Mesothelial cell of epicardium (in vitro differentiated cells): Measurements from ENCODE around the gene HOXA4. TPM values are rescaled to one million over a fixed set of nuclear protein-coding genes. Genes with fewer than 3 reads are reported as not detected.

Experiments
- DNase-seq, 2 experiments: peaks; one replicate each; pipeline ENCODE4 v3.0.0; 2021; ENCODE audit warnings: low spot score in 2 of 2; ENCODE audit not compliant: unreplicated experiment in 2 of 2
- H3K27ac Mint-ChIP-seq: 2 replicates; pipeline ENCODE4 v1.8.0; 2021; ENCODE audit warnings: mixed read lengths
- H3K27me3 Mint-ChIP-seq: 2 replicates; pipeline ENCODE4 v1.8.0; 2021; ENCODE audit warnings: low read depth, mixed read lengths
- H3K36me3 Mint-ChIP-seq: 2 replicates; pipeline ENCODE4 v1.8.0; 2021; ENCODE audit warnings: mixed read lengths
- H3K4me1 Mint-ChIP-seq: 2 replicates; pipeline ENCODE4 v1.8.0; 2021; ENCODE audit warnings: mixed read lengths
- H3K4me3 Mint-ChIP-seq: 2 replicates; pipeline ENCODE4 v1.8.0; 2021; ENCODE audit warnings: mild to moderate bottlenecking, moderate library complexity, mixed read lengths
- H3K9me3 Mint-ChIP-seq: 2 replicates; pipeline ENCODE4 v1.8.0; 2021; ENCODE audit warnings: mixed read lengths
- total RNA-seq: library from RNA; stranded (reverse); gene quantifications from 3 replicates; pipeline ENCODE4 v1.2.1, GENCODE V29; 2021
- TF ChIP-seq, protein P1 (sequence below): fragments of 200-600 bp; sonication (generic); IDR thresholded peaks from one replicate; pipeline ENCODE4 v1.5.0; 2021; ENCODE audit warnings: antibody characterized with exemption; ENCODE audit not compliant: unreplicated experiment

Gene HOXA4
- total RNA-seq, 1 donor from 2014 or later = 55.9 TPM

DNA sequence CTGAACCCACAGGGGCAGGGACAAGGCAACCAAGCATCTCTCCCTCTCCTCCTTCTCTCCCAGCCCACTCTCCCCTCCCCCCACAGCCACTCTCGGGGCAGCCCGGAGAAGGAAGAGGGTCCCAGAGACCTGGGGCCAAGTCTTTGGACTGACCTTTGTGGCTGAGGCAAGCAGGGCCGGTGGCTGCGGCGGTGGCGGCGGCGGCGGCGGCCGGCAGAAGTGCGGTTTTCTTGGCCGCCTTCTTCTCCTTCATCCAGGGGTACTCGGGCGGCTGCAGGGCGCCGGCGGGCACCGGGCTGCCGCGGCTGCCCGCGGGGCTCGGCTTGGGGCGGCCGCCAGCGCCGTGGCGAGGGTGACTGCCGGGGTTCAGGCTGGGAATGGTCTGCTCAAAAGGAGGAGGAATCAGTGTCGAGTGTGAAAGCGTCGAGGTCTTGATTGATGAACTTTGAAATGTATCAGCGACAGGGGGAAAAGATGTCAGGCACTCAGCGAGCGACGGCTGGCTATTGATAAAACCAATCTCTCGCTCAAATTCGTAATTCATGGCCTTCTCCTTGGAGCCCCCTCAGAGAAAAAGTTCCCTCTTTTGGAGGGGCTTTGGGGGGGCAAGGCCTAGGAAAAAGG lies 28.5 kb downstream of the HOXA4 start:
- peaks cover 16% of the 10 kb centered on the region for H3K36me3 Mint-ChIP-seq
- peak overlapping the region; percentile 100 for H3K27ac Mint-ChIP-seq
- peaks cover 81% of the 10 kb centered on the region for H3K4me1 Mint-ChIP-seq
- TF ChIP-seq, protein P1, sequence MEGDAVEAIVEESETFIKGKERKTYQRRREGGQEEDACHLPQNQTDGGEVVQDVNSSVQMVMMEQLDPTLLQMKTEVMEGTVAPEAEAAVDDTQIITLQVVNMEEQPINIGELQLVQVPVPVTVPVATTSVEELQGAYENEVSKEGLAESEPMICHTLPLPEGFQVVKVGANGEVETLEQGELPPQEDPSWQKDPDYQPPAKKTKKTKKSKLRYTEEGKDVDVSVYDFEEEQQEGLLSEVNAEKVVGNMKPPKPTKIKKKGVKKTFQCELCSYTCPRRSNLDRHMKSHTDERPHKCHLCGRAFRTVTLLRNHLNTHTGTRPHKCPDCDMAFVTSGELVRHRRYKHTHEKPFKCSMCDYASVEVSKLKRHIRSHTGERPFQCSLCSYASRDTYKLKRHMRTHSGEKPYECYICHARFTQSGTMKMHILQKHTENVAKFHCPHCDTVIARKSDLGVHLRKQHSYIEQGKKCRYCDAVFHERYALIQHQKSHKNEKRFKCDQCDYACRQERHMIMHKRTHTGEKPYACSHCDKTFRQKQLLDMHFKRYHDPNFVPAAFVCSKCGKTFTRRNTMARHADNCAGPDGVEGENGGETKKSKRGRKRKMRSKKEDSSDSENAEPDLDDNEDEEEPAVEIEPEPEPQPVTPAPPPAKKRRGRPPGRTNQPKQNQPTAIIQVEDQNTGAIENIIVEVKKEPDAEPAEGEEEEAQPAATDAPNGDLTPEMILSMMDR = no peak
- H3K9me3 Mint-ChIP-seq = no peaks in the 10 kb centered on the region
- no peaks in the 10 kb centered on the region for H3K27me3 Mint-ChIP-seq
- peak in 1 of 2 experiments; percentile 72 for DNase-seq
- H3K4me3 Mint-ChIP-seq = peak overlapping the region; percentile 98

- peak in 1 of 2 experiments; percentile 61 for DNase-seq
- no peaks in the 10 kb centered on the region for H3K27me3 Mint-ChIP-seq
- TF ChIP-seq, protein P1 = no peak
- peak overlapping the region; percentile 100 for H3K27ac Mint-ChIP-seq
- H3K4me1 Mint-ChIP-seq = peaks cover 76% of the 10 kb centered on the region
- H3K4me3 Mint-ChIP-seq = peak overlapping the region; percentile 98
- H3K36me3 Mint-ChIP-seq = peaks cover 16% of the 10 kb centered on the region
- no peaks in the 10 kb centered on the region for H3K9me3 Mint-ChIP-seq
Observed at GRCh38 chr7:27101171-27101956, 29.2 kb downstream of the HOXA4 start.

GRCh38 chr7:27100694-27101170 lies 29.8 kb downstream of the HOXA4 start:
- DNase-seq = no peak
- peaks cover 16% of the 10 kb centered on the region for H3K36me3 Mint-ChIP-seq
- peak overlapping the region; percentile 98 for H3K4me3 Mint-ChIP-seq
- TF ChIP-seq, protein P1 = no peak
- no peaks in the 10 kb centered on the region for H3K27me3 Mint-ChIP-seq
- H3K9me3 Mint-ChIP-seq = no peaks in the 10 kb centered on the region
- H3K4me1 Mint-ChIP-seq = peaks cover 70% of the 10 kb centered on the region
- H3K27ac Mint-ChIP-seq = peak overlapping the region; percentile 100

DNA sequence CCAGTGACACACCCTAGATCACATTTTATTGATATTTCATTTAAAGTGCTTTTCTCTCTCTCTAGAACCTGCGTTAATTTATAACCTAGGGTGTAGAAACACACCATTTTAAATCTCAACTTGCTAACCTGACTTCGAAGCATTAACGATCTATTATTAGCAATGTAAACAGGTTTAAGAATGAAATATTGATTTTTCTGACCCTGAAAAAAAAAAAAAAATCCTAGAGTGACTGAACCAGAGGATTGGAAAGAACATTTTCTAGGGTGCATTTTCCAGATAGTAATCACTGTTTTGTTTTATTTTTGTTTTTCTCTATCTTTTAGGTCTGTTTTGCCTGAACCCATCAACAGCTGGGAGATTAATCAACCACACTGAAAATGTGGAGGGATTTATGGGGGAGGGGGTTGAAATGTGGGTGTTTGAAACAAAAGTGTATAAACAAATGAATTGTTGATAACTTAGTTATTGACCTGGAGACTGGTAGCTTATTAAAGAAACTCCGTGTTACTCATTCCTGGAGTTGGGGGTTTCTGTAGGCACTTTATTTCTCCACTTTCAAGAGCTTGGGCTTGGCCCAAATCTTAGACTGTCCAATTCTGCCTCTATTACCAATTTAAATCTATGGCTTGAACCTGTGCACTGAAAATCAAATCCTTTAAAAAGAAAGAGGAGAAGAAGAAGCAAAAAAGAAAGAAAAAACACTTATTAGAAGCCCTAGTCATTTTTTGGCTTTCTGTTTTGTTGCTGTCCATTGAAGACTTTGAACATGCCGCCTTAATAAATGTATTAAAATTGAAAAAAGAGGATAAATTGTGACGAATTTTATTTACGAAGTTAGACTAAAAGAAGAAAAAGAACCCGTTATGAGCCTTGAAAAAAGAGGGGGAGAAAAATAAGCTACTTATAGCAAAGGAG lies 30.8 kb downstream of the HOXA4 start:
- Mint-ChIP-seq H3K36me3 (peaks cover 16% of the 10 kb centered on the region), H3K27ac (peak overlapping the region; percentile 100), H3K9me3 (no peaks in the 10 kb centered on the region), H3K27me3 (no peaks in the 10 kb centered on the region), H3K4me3 (peak overlapping the region; percentile 98), H3K4me1 (peaks cover 65% of the 10 kb centered on the region)
- DNase-seq = no peak
- TF ChIP-seq, protein P1 = no peak
